ENCODE measurements around the gene EFNB1. TPM values are rescaled to one million over a fixed set of nuclear protein-coding genes. Genes with fewer than 3 reads are reported as not detected.
"Not testable (repeated sequence)": the region's sequence is repeated elsewhere in the genome, so short reads cannot be mapped to it uniquely, and the experiment has no call there.

EFNB1 gene
- total and polyA plus RNA-seq, 2 donors (not counting 1 experiment from before 2014, with no cell fraction given): 1.5 to 3.2 TPM

DNA sequence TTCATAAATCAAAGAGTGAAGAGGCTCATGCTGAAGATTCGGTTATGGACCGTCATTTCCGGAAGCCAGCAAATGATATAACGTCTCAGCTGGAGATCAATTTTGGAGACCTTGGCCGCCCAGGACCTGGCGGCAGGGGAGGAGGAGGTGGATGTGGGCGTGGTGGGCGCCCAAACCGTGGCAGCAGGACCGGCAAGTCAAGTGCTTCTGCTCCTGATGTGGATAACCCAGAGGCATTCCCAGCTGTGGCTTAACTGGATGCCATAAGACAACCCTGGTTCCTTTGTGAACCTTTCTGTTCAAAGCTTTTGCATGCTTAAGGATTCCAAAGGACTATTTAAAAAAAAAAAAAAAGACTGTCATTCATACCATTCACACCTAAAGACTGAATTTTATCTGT lies 44.0 kb upstream of the EFNB1 start:
- Histone ChIP-seq H3K9ac (ENCODE audit: low read length) (no peak overlapping the region), H3K27me3 (replicated peaks in 1 of 4; ENCODE audit: control extremely low read depth in 1 of 4, control insufficient read depth in 3 of 4, insufficient read depth in 4 of 4, low read length in 3 of 4) (no peaks in the 10 kb centered on the region), H2AFZ (ENCODE audit: insufficient read depth, low read depth, low read length, poor library complexity, severe bottlenecking) (no peak overlapping the region), H3K4me2 (replicated peaks; ENCODE audit: low read depth, low read length, poor library complexity, severe bottlenecking) (no peak overlapping the region), H3K9me3 (ENCODE audit: control extremely low read depth in 1 of 3, control insufficient read depth in 2 of 3, insufficient read depth in 1 of 3, low read length in 2 of 3) (no peaks in the 10 kb centered on the region), H3K36me3 (replicated peaks in 1 of 2; ENCODE audit: control extremely low read depth in 1 of 2, control insufficient read depth in 1 of 2, extremely low read depth in 1 of 2, insufficient read depth in 2 of 2, low read length in 1 of 2) (no peaks in the 10 kb centered on the region), H4K20me1 (ENCODE audit: control insufficient read depth, insufficient read depth, low read length, poor library complexity, severe bottlenecking) (no peaks in the 10 kb centered on the region), H3K79me2 (ENCODE audit: control insufficient read depth, insufficient read depth, low read length) (no peaks in the 10 kb centered on the region), H3K27ac (ENCODE audit: low read length in 2 of 2) (no peak overlapping the region), H3K4me3 (ENCODE audit: control extremely low read depth in 1 of 5, extremely low read depth in 1 of 5, insufficient read depth in 1 of 5, low read depth in 2 of 5, low read length in 4 of 5) (no peak overlapping the region), H3K4me1 (ENCODE audit: control insufficient read depth in 2 of 2, insufficient read depth in 2 of 2, low read length in 2 of 2) (no peaks in the 10 kb centered on the region)
- intact Hi-C loops (cut with micrococcal nuclease): no loop called here
- ChIA-PET CTCF (no interaction called here), POLR2A (no interaction called here)
- Mint-ChIP-seq H3K27ac (no peak overlapping the region), H3K4me1 (no peaks in the 10 kb centered on the region), H3K9me3 (ENCODE audit: insufficient read depth) (no peaks in the 10 kb centered on the region), H3K4me3 (no peak overlapping the region), H3K27me3 (no peaks in the 10 kb centered on the region)
- no peak for ATAC-seq (ENCODE audit: low read depth)
- TF ChIP-seq EZH2 (IDR thresholded peaks at IDR 0.05; ENCODE audit: borderline replicate concordance, insufficient read depth, low read depth, low read length, poor library complexity, severe bottlenecking): no peak
- TF ChIP-seq, protein P1, sequence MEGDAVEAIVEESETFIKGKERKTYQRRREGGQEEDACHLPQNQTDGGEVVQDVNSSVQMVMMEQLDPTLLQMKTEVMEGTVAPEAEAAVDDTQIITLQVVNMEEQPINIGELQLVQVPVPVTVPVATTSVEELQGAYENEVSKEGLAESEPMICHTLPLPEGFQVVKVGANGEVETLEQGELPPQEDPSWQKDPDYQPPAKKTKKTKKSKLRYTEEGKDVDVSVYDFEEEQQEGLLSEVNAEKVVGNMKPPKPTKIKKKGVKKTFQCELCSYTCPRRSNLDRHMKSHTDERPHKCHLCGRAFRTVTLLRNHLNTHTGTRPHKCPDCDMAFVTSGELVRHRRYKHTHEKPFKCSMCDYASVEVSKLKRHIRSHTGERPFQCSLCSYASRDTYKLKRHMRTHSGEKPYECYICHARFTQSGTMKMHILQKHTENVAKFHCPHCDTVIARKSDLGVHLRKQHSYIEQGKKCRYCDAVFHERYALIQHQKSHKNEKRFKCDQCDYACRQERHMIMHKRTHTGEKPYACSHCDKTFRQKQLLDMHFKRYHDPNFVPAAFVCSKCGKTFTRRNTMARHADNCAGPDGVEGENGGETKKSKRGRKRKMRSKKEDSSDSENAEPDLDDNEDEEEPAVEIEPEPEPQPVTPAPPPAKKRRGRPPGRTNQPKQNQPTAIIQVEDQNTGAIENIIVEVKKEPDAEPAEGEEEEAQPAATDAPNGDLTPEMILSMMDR (IDR thresholded peaks at IDR 0.05): no peak
- WGBS (ENCODE audit: insufficient coverage): 96% methylated on average over 9 of the region's 10 CpGs
- DNase-seq: no peak

DNA sequence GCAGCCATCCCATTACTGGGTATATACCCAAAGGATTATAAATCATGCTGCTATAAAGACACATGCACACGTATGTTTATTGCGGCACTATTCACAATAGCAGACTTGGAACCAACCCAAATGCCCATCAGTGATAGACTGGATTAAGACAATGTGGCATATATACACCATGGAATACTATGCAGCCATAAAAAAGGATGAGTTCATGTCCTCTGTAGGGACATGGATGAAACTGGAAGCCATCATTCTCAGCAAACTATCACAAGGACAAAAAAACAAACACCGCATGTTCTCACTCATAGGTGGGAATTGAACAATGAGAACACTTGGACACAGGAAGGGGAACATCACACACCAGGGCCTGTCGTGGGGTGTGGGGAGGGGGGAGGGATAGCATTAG lies 42.2 kb upstream of the EFNB1 start:
- H3K27me3 ChIP-seq (replicated peaks in 1 of 4; ENCODE audit: control extremely low read depth in 1 of 4, control insufficient read depth in 3 of 4, insufficient read depth in 4 of 4, low read length in 3 of 4); intact Hi-C loops (cut with micrococcal nuclease); H3K9me3 ChIP-seq (ENCODE audit: control extremely low read depth in 1 of 3, control insufficient read depth in 2 of 3, insufficient read depth in 1 of 3, low read length in 2 of 3); H3K4me3 Mint-ChIP-seq; H3K79me2 ChIP-seq (ENCODE audit: control insufficient read depth, insufficient read depth, low read length); H3K27ac ChIP-seq (ENCODE audit: low read length in 2 of 2); H3K4me1 ChIP-seq (ENCODE audit: control insufficient read depth in 2 of 2, insufficient read depth in 2 of 2, low read length in 2 of 2); DNase-seq; CTCF ChIA-PET; H3K27me3 Mint-ChIP-seq; POLR2A ChIA-PET; H3K27ac Mint-ChIP-seq; H2AFZ ChIP-seq (ENCODE audit: insufficient read depth, low read depth, low read length, poor library complexity, severe bottlenecking); ATAC-seq (ENCODE audit: low read depth); H3K4me1 Mint-ChIP-seq; H3K4me2 ChIP-seq (replicated peaks; ENCODE audit: low read depth, low read length, poor library complexity, severe bottlenecking); H3K9me3 Mint-ChIP-seq (ENCODE audit: insufficient read depth); H3K9ac ChIP-seq (ENCODE audit: low read length); H3K4me3 ChIP-seq (ENCODE audit: control extremely low read depth in 1 of 5, extremely low read depth in 1 of 5, insufficient read depth in 1 of 5, low read depth in 2 of 5, low read length in 4 of 5); H3K36me3 ChIP-seq (replicated peaks in 1 of 2; ENCODE audit: control extremely low read depth in 1 of 2, control insufficient read depth in 1 of 2, extremely low read depth in 1 of 2, insufficient read depth in 2 of 2, low read length in 1 of 2); H4K20me1 ChIP-seq (ENCODE audit: control insufficient read depth, insufficient read depth, low read length, poor library complexity, severe bottlenecking): not testable (repeated sequence)
- no CpG with 5 or more reads among the region's 4 CpGs for WGBS (ENCODE audit: insufficient coverage)
